ENCODE measurements around the gene DHCR24. TPM values are rescaled to one million over a fixed set of nuclear protein-coding genes. Genes with fewer than 3 reads are reported as not detected.

DHCR24 gene
- total and polyA plus RNA-seq, 7 donors: 4.4 to 194 (median 12.6) TPM

- DNase-seq: no peak
- H3K4me1 ChIP-seq: no peaks in the 10 kb centered on the region
- intact Hi-C loops (cut with DNase I): no loop called here
- WGBS, 2 donors: 91 to 92% methylated on average over 5 of the region's 5 CpGs
- H3K27ac ChIP-seq: no peak overlapping the region
- TF ChIP-seq EP300 (IDR thresholded peaks at IDR 0.05) (no peak), POLR2A (IDR thresholded peaks at IDR 0.05) (no peak), POLR2AphosphoS5 (IDR thresholded peaks at IDR 0.05) (no peak)
- TF ChIP-seq, protein P1, sequence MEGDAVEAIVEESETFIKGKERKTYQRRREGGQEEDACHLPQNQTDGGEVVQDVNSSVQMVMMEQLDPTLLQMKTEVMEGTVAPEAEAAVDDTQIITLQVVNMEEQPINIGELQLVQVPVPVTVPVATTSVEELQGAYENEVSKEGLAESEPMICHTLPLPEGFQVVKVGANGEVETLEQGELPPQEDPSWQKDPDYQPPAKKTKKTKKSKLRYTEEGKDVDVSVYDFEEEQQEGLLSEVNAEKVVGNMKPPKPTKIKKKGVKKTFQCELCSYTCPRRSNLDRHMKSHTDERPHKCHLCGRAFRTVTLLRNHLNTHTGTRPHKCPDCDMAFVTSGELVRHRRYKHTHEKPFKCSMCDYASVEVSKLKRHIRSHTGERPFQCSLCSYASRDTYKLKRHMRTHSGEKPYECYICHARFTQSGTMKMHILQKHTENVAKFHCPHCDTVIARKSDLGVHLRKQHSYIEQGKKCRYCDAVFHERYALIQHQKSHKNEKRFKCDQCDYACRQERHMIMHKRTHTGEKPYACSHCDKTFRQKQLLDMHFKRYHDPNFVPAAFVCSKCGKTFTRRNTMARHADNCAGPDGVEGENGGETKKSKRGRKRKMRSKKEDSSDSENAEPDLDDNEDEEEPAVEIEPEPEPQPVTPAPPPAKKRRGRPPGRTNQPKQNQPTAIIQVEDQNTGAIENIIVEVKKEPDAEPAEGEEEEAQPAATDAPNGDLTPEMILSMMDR (IDR thresholded peaks at IDR 0.05): no peak
- no peak overlapping the region for H3K4me3 ChIP-seq
- no peaks in the 10 kb centered on the region for H3K36me3 ChIP-seq
- H3K27me3 ChIP-seq: no peaks in the 10 kb centered on the region
- H3K9me3 ChIP-seq: no peaks in the 10 kb centered on the region
These were observed 27.1 kb downstream of the DHCR24 start for GRCh38 chr1:54859700-54860391.

- Histone ChIP-seq H3K9me3 (no peaks in the 10 kb centered on the region), H3K4me1 (no peaks in the 10 kb centered on the region), H3K27ac (no peak overlapping the region), H3K27me3 (no peaks in the 10 kb centered on the region), H3K4me3 (no peak overlapping the region), H3K36me3 (no peaks in the 10 kb centered on the region)
- TF ChIP-seq POLR2AphosphoS5 (IDR thresholded peaks at IDR 0.05) (no peak), POLR2A (IDR thresholded peaks at IDR 0.05) (no peak), EP300 (IDR thresholded peaks at IDR 0.05) (no peak)
- TF ChIP-seq, protein P1 (IDR thresholded peaks at IDR 0.05): no peak
- 83 to 86% methylated on average over 9 of the region's 9 CpGs for WGBS, 2 donors
- peak; percentile 40 for DNase-seq
- intact Hi-C loops (cut with DNase I): no loop called here
These were observed 29.0 kb downstream of the DHCR24 start for GRCh38 chr1:54857746-54858561.

- no peak overlapping the region for H3K27ac ChIP-seq
- DNase-seq: no peak
- no peak overlapping the region for H3K4me3 ChIP-seq
- intact Hi-C loops (cut with DNase I): no loop called here
- no peaks in the 10 kb centered on the region for H3K9me3 ChIP-seq
- 94 to 96% methylated on average over 3 of the region's 3 CpGs for WGBS, 2 donors
- TF ChIP-seq POLR2AphosphoS5 (IDR thresholded peaks at IDR 0.05): no peak
- TF ChIP-seq POLR2A (IDR thresholded peaks at IDR 0.05): no peak
- TF ChIP-seq, protein P1 (IDR thresholded peaks at IDR 0.05): no peak
- no peak for TF ChIP-seq EP300 (IDR thresholded peaks at IDR 0.05)
- H3K4me1 ChIP-seq: no peaks in the 10 kb centered on the region
- no peaks in the 10 kb centered on the region for H3K36me3 ChIP-seq
- H3K27me3 ChIP-seq: no peaks in the 10 kb centered on the region
These were observed 29.9 kb downstream of the DHCR24 start for GRCh38 chr1:54857141-54857540.

- TF ChIP-seq, protein P1 (IDR thresholded peaks at IDR 0.05): no peak
- no peak for TF ChIP-seq EP300 (IDR thresholded peaks at IDR 0.05)
- TF ChIP-seq POLR2AphosphoS5 (IDR thresholded peaks at IDR 0.05): no peak
- TF ChIP-seq POLR2A (IDR thresholded peaks at IDR 0.05): no peak
- H3K27me3 ChIP-seq: no peaks in the 10 kb centered on the region
- DNase-seq: peak; percentile 40
- intact Hi-C loops (cut with DNase I): no loop called here
- H3K4me1 ChIP-seq: no peaks in the 10 kb centered on the region
- no peaks in the 10 kb centered on the region for H3K9me3 ChIP-seq
- H3K4me3 ChIP-seq: no peak overlapping the region
- peaks cover 0 to 7% (median 0%) of the 10 kb centered on the region in 4 donors for H3K36me3 ChIP-seq
- WGBS, 2 donors: 93 to 95% methylated on average over 12 of the region's 12 CpGs
- H3K27ac ChIP-seq: no peak overlapping the region
These were observed 32.5 kb downstream of the DHCR24 start for GRCh38 chr1:54854381-54855020.
